Left hindlimb (tissue), 1 donor: Measurements from ENCODE around the gene CAMK1D.

ENCODE experiments used
- DNase-seq: peaks from one replicate; pipeline ENCODE4 v3.0.0-alpha.2; 2018

CAMK1D gene

GRCh38 chr10:12566161-12567115 lies 217.1 kb downstream of the CAMK1D start:
- peak; percentile 51 for DNase-seq

- no peak for DNase-seq
These were observed 219.2 kb downstream of the CAMK1D start for GRCh38 chr10:12568391-12569009.

- DNase-seq = no peak
These were observed 222.9 kb downstream of the CAMK1D start for GRCh38 chr10:12572281-12572680.

GRCh38 chr10:12577610-12578009 lies 228.3 kb downstream of the CAMK1D start:
- DNase-seq = no peak

GRCh38 chr10:12579954-12580858 lies 230.9 kb downstream of the CAMK1D start:
- no peak for DNase-seq

- DNase-seq = no peak
These were observed 234.7 kb downstream of the CAMK1D start for GRCh38 chr10:12583891-12584595.

GRCh38 chr10:12586741-12587140 lies 237.4 kb downstream of the CAMK1D start:
- no peak for DNase-seq

GRCh38 chr10:12587451-12587888 lies 238.1 kb downstream of the CAMK1D start:
- DNase-seq = no peak

- DNase-seq = no peak
These were observed 238.9 kb downstream of the CAMK1D start for GRCh38 chr10:12588091-12588860.

- no peak for DNase-seq
These were observed 239.9 kb downstream of the CAMK1D start for GRCh38 chr10:12589291-12589690.

- no peak for DNase-seq
These were observed 240.4 kb downstream of the CAMK1D start for GRCh38 chr10:12589791-12590190.

GRCh38 chr10:12590675-12591659 lies 241.6 kb downstream of the CAMK1D start:
- no peak for DNase-seq

- no peak for DNase-seq
These were observed 243.6 kb downstream of the CAMK1D start for GRCh38 chr10:12592967-12593366.

- no peak for DNase-seq
These were observed 245.1 kb downstream of the CAMK1D start for GRCh38 chr10:12594448-12594944.

GRCh38 chr10:12595936-12596576 lies 246.7 kb downstream of the CAMK1D start:
- no peak for DNase-seq

GRCh38 chr10:12597176-12597575 lies 247.8 kb downstream of the CAMK1D start:
- DNase-seq = no peak

GRCh38 chr10:12597788-12598765 lies 248.7 kb downstream of the CAMK1D start:
- DNase-seq = no peak

- DNase-seq = no peak
These were observed 251.3 kb downstream of the CAMK1D start for GRCh38 chr10:12600652-12601051.
